ENCODE measurements around the gene TMEM30B. TPM values are rescaled to one million over a fixed set of nuclear protein-coding genes. Genes with fewer than 3 reads are reported as not detected.

The TMEM30B gene
- polyA plus RNA-seq, 1 of the 3 experiments (the other 2 are of a cell fraction), result 0.15 TPM

- peak overlapping the region; percentile 62 to 65 for H3K4me3 ChIP-seq (ENCODE audit: low read depth in 2 of 2, low read length in 1 of 2)
- H3K9me2 ChIP-seq, result no peaks in the 10 kb centered on the region
- H3K27me3 ChIP-seq (ENCODE audit: insufficient read depth), result peaks cover 10% of the 10 kb centered on the region
- TF ChIP-seq IRF3 (IDR thresholded peaks at IDR 0.05; ENCODE audit: low read depth, low read length), result no peak
- peaks cover 0 to 10% of the 10 kb centered on the region in 2 experiments; a peak in 1 of 4 replicates for H3K4me1 ChIP-seq (ENCODE audit: control insufficient read depth in 1 of 2, insufficient read depth in 2 of 2, low read depth in 1 of 2, low read length in 1 of 2)
- peak; percentile 26 for DNase-seq
- peak overlapping the region; percentile 88 for H3K4me2 ChIP-seq
- ChIA-PET CTCF (interaction anchor here (0.6 to 1.4 kb wide), 4 partner anchors 10 to 115 kb away, joined by 3 to 5 read pairs (median 4); partner anchors contain the start of gene TMEM30B), POLR2A (no interaction called here)
- peak overlapping the region; percentile 89; the same call in 1 of the 2 replicates for H2AFZ ChIP-seq (ENCODE audit: low read depth)
- no peaks in the 10 kb centered on the region for H3K36me3 ChIP-seq (replicated peaks in 1 of 2; ENCODE audit: control insufficient read depth in 1 of 2, insufficient read depth in 2 of 2, low read length in 1 of 2)
- no peaks in the 10 kb centered on the region for H3K79me2 ChIP-seq (ENCODE audit: insufficient read depth)
- no peak overlapping the region for H3K27ac ChIP-seq (ENCODE audit: low read depth in 2 of 2, low read length in 1 of 2)
- H4K20me1 ChIP-seq (ENCODE audit: insufficient read depth), result no peaks in the 10 kb centered on the region
- WGBS (ENCODE audit: low lambda C conversion rate), result 13% methylated on average over 39 of the region's 63 CpGs
- peak overlapping the region; percentile 54; the same call in 1 of the 2 replicates for H3K9ac ChIP-seq
- 0 out of 2 replicates have a peak, but pooled peaks cover 9% of the 10 kb centered on the region for H3K9me3 ChIP-seq
- H3F3A ChIP-seq (replicated peaks; ENCODE audit: insufficient read depth), result no peaks in the 10 kb centered on the region
Measured at GRCh38 chr14:61322011-61322798, 41.1 kb upstream of the TMEM30B start.

GRCh38 chr14:61321385-61322010, 40.4 kb upstream of the TMEM30B start, which contains the start of gene PRKCH:
PRKCH (plus strand) TSS chr14:61321579; CDS start chr14:61322102, 523 bp downstream.
- 0 out of 2 replicates have a peak, but pooled peaks cover 9% of the 10 kb centered on the region for H3K9me3 ChIP-seq
- H3K27ac ChIP-seq (ENCODE audit: low read depth in 2 of 2, low read length in 1 of 2), result no peak within 1 kb of the TSS
- H3K9me2 ChIP-seq, result no peaks in the 10 kb centered on the region
- peaks cover 0 to 10% of the 10 kb centered on the region in 2 experiments; a peak in 1 of 4 replicates for H3K4me1 ChIP-seq (ENCODE audit: control insufficient read depth in 1 of 2, insufficient read depth in 2 of 2, low read depth in 1 of 2, low read length in 1 of 2)
- peak within 1 kb of the TSS; percentile 89 for H2AFZ ChIP-seq (ENCODE audit: low read depth)
- ChIA-PET POLR2A (no interaction called here), CTCF (interaction anchor here (1.0 to 1.5 kb wide), 3 partner anchors 11 to 41 kb away, joined by 4 to 5 read pairs (median 5); partner anchors contain the start of gene TMEM30B)
- H3K4me3 ChIP-seq (ENCODE audit: low read depth in 2 of 2, low read length in 1 of 2), result peak within 1 kb of the TSS; percentile 62 to 65
- TF ChIP-seq USF1 (IDR thresholded peaks at IDR 0.05; ENCODE audit: borderline replicate concordance, low read depth), result no peak
- TF ChIP-seq TAF1 (IDR thresholded peaks at IDR 0.05; ENCODE audit: borderline replicate concordance, low read depth, low read length), result no peak
- TF ChIP-seq, protein P1, sequence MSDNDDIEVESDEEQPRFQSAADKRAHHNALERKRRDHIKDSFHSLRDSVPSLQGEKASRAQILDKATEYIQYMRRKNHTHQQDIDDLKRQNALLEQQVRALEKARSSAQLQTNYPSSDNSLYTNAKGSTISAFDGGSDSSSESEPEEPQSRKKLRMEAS (IDR thresholded peaks at IDR 0.05; ENCODE audit: low read depth), result no peak
- 0 out of 2 replicates have a peak, but pooled peaks have one; percentile 10 for TF ChIP-seq NRF1 (IDR thresholded peaks at IDR 0.05; ENCODE audit: low read depth, low read length)
- 0 out of 2 replicates have a peak, but pooled peaks have one; percentile 20 for TF ChIP-seq CTCF (IDR thresholded peaks at IDR 0.05)
- TF ChIP-seq, protein P2, sequence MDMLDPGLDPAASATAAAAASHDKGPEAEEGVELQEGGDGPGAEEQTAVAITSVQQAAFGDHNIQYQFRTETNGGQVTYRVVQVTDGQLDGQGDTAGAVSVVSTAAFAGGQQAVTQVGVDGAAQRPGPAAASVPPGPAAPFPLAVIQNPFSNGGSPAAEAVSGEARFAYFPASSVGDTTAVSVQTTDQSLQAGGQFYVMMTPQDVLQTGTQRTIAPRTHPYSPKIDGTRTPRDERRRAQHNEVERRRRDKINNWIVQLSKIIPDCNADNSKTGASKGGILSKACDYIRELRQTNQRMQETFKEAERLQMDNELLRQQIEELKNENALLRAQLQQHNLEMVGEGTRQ (IDR thresholded peaks at IDR 0.05; ENCODE audit: borderline replicate concordance, low read depth, low read length), result no peak
- no peak for TF ChIP-seq SIN3A (IDR thresholded peaks at IDR 0.05; ENCODE audit: borderline replicate concordance, low read depth, low read length)
- TF ChIP-seq ELF1 (IDR thresholded peaks at IDR 0.05), result peak; percentile 78
- H3K4me2 ChIP-seq, result peak within 1 kb of the TSS; percentile 88
- H4K20me1 ChIP-seq (ENCODE audit: insufficient read depth), result no peaks in the 10 kb centered on the region
- WGBS (ENCODE audit: low lambda C conversion rate), result 2% methylated on average over 21 of the region's 66 CpGs
- no peaks in the 10 kb centered on the region for H3K79me2 ChIP-seq (ENCODE audit: insufficient read depth)
- DNase-seq, result peak; percentile 82
- no peaks in the 10 kb centered on the region for H3K36me3 ChIP-seq (replicated peaks in 1 of 2; ENCODE audit: control insufficient read depth in 1 of 2, insufficient read depth in 2 of 2, low read length in 1 of 2)
- peaks cover 10% of the 10 kb centered on the region for H3K27me3 ChIP-seq (ENCODE audit: insufficient read depth)
- H3F3A ChIP-seq (replicated peaks; ENCODE audit: insufficient read depth), result no peaks in the 10 kb centered on the region
- peak within 1 kb of the TSS; percentile 54; the same call in 1 of the 2 replicates for H3K9ac ChIP-seq

Measured in SK-N-SH (cell line).